Stimulated activated effector memory CD8-positive, alpha-beta T cell treated with anti-CD3 and anti-CD28 coated beads, Interleukin-12 subunit alpha, Interleukin-12 subunit beta, amount 100 ng/mL, for 72 hours (primary cell): ENCODE measurements around the gene CD63.
"Not testable (repeated sequence)": the region's sequence is repeated elsewhere in the genome, so short reads cannot be mapped to it uniquely, and the experiment has no call there.

Experiments used
- ATAC-seq: fragments of 150-1000 bp; cut with Tn5 transposase; 2 replicates; pipeline ENCODE4 v1.10.0; 2021
- DNase-seq, 2 donors: peaks; one replicate each; pipeline ENCODE4 v3.0.0; 2021 to 2022; ENCODE audit warnings: low spot score in 2 of 2
- H3K27ac Mint-ChIP-seq: one replicate; pipeline ENCODE4 v1.8.0; 2022; ENCODE audit warnings: mild to moderate bottlenecking, mixed read lengths
- H3K36me3 Mint-ChIP-seq: one replicate; pipeline ENCODE4 v1.8.0; 2022; ENCODE audit warnings: mild to moderate bottlenecking, mixed read lengths
- H3K4me1 Mint-ChIP-seq: one replicate; pipeline ENCODE4 v1.8.0; 2022; ENCODE audit warnings: mixed read lengths
- H3K4me3 Mint-ChIP-seq: one replicate; pipeline ENCODE4 v1.8.0; 2022; ENCODE audit warnings: mild to moderate bottlenecking, mixed read lengths
- H3K9me3 Mint-ChIP-seq: one replicate; pipeline ENCODE4 v1.8.0; 2022; ENCODE audit warnings: mixed read lengths

CD63 gene, protein sequence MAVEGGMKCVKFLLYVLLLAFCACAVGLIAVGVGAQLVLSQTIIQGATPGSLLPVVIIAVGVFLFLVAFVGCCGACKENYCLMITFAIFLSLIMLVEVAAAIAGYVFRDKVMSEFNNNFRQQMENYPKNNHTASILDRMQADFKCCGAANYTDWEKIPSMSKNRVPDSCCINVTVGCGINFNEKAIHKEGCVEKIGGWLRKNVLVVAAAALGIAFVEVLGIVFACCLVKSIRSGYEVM

DNA sequence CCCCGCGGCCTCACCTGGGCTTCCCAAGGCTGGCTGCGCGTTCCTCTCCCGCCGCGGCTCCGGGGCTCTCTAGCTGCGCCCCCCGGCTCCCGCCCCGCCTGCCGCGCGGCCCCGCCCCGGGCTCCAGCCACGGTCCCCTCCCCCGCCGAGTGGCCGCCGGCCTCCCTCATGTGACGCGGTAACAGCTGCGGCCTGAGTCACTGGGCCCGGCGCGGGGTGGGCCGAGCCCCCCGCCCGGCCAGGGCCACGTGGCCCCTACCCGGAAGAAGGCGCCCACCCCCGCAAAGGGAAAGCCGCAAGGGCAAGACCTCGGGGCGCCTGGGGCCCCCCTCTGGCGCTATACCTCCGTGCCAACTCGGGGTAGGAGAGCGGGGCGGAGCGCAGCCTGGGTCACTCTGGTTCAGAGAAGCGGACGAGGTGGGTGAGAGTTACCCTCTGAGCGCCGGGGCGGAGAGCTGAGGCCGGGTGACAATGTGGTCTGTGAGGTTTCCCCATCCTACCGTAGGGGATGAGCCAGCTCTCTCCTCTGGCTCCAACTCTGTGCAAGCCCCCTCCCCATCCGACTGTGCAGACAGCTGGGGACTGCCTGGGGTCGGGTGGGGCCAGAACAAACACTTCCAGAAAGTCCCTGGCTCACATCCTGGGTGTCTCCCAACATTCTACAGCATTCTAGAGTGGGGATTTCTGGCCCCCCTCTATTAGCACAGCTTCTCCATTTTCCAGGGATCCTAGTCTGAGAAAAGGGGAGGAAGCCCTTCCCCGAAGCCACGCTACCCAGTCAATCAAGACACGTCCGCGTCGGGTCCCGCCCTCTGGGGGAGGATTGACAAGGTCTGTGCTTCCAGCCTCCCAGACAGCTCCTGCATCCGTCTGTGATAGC, at the start of gene CD63:
Gene CD63 (minus strand): TSS at position 71 of the 880 bp plus-strand sequence. CDS start 668 bp downstream, outside the sequence.
- Mint-ChIP-seq H3K27ac (peak within 1 kb of the TSS; percentile 99), H3K4me1 (peaks cover 52% of the 10 kb centered on the region), H3K4me3 (peak within 1 kb of the TSS; percentile 87), H3K9me3 (no peaks in the 10 kb centered on the region), H3K36me3 (peaks cover 50% of the 10 kb centered on the region)
- ATAC-seq (peak; percentile 88), DNase-seq (peak; percentile 72 to 91)

DNA sequence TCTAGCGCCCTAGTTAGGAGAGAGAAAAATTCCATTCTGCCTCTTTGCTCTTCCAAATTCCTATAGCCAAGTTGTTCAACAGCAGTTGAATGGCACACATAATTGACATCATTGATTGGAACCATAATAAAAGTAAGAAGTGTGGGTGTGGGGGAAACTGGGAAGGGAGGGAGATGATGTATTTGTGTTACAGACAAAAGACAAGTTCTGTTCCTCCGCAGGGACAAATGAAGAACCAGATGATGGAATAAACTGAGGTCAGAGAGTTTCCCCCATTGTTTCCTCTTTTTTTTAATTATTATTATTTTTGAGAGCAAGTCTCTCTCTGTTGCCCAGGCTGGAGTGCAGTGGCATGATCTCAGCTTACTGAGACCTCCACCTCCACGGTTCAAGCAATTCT, 49.0 kb upstream of the CD63 start:
- no peak for ATAC-seq
- Mint-ChIP-seq H3K27ac (peak overlapping the region; percentile 60), H3K4me1 (peaks cover 16% of the 10 kb centered on the region)

DNA sequence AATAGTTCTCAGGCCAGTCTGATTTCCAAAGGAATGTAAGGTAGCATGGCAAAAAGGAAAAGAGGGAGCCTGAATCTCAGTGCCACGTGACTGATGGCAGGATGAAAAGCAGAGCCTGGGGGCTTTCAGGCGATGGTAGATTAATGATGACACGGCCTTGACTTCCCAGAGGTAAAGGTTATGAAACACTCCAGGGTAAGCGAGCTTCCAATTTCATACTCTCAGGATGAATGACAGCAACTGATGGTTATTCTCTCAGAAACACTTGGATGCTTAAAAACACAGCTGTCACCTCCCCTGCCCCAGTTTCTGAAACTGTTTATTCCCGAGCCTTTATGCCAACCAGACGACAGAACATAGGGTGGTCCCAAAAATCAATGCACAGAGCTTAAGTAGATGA, 42.9 kb upstream of the CD63 start:
- H3K36me3 Mint-ChIP-seq: peaks cover 100% of the 10 kb centered on the region
- DNase-seq (no peak), ATAC-seq (no peak)
- peaks cover 22% of the 10 kb centered on the region for H3K4me1 Mint-ChIP-seq
- H3K9me3 Mint-ChIP-seq: no peaks in the 10 kb centered on the region
- H3K27ac Mint-ChIP-seq: peak overlapping the region; percentile 65
- H3K4me3 Mint-ChIP-seq: no peak overlapping the region

More for the DNA sequence above, 49.0 kb upstream of the CD63 start:
- DNase-seq: no peak
- Mint-ChIP-seq H3K9me3 (no peaks in the 10 kb centered on the region), H3K36me3 (peaks cover 100% of the 10 kb centered on the region), H3K4me3 (no peak overlapping the region)

DNA sequence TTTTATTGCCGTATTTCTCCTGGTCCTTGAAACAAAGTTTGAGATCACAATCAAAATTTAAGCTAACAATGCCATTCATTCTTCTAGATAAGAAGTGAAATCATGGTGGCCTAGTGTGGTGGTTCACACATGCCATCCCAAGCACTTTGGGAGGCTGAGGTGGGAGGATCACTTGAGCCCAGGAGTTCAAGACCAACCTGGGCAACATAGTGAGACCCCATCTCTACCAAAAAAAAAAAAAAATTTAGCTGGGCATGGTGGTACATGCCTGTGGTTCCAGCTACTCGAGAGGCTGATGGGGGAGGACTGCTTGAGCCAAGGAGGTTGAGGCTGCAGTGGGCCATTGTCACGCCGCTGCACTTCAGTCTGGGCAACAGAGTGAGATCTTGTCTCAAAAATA, 38.3 kb upstream of the CD63 start:
- no peak overlapping the region for H3K27ac Mint-ChIP-seq
- H3K9me3 Mint-ChIP-seq: no peaks in the 10 kb centered on the region
- no peak for ATAC-seq
- H3K4me3 Mint-ChIP-seq: no peak overlapping the region
- no peak for DNase-seq
- H3K36me3 Mint-ChIP-seq: peaks cover 94% of the 10 kb centered on the region
- peaks cover 9% of the 10 kb centered on the region for H3K4me1 Mint-ChIP-seq

DNA sequence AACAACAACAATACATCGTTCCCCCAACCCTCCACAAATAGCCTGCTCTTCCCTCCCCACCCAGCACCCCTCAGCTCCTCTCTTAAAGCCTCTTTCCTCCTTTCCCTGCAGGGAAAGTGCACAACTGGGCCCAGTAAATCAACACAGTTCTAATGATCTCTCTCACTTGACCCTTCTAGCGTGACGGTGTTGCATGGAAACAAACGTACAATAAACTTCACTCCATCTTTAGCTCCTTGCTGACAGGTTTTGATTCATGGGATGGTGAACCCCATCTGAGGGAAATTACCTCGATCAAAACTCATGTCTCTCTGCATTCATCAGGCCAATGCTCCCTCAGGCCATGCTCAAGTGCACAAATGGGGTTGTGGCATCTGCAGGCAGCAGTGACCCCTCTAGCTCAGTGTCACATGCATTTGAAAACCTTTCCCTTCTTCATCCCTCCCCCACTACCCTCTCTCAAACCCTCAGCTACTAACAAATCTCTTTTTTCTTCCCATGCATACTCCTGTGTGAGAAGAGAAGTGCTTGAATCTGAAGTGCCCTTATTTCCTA, 37.0 kb upstream of the CD63 start:
- peak overlapping the region; percentile 50 for H3K27ac Mint-ChIP-seq
- DNase-seq (no peak), ATAC-seq (no peak)
- H3K4me3 Mint-ChIP-seq: no peak overlapping the region
- H3K9me3 Mint-ChIP-seq: no peaks in the 10 kb centered on the region
- peaks cover 16% of the 10 kb centered on the region for H3K4me1 Mint-ChIP-seq
- H3K36me3 Mint-ChIP-seq: peaks cover 94% of the 10 kb centered on the region

DNA sequence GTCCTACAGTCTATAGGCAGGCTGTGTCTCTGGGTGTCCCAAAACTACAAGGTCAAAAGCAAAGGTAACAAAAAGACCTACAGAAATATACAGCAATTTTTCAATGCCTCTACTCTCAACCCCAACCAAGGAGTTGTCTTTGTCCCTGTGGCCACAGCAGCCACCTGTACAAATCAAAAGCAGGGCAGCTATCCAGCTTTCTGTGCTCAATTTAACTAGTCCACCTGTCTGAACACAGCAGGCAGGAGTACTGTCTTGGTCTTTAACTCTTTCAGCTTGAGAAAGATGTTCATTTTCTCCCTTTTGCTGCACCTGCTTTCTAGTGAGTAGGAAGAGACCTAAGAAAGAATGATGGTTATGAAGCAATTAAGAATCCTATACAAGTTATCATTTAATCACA, 33.8 kb upstream of the CD63 start:
- Mint-ChIP-seq H3K27ac (no peak overlapping the region), H3K4me1 (peaks cover 16% of the 10 kb centered on the region), H3K36me3 (peaks cover 94% of the 10 kb centered on the region), H3K4me3 (no peak overlapping the region), H3K9me3 (no peaks in the 10 kb centered on the region)
- DNase-seq (no peak), ATAC-seq (no peak)

DNA sequence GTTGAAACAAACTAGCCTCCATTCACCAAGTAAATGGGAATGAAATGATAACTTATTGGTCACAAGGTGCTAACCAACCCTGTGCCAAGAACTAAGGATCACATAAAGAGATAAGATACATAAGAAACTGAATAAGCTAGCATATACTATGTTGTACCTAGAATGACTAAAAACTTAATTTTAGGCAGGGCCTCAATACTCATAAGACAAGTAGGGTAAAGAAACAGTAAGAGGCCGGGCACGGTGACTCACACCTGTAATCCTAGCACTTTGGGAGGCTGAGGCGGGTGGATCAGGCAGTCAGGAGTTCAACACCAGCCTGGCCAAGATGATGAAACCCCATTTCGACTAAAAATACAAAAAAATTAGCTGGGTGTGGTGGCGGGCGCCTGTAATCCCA, 31.9 kb upstream of the CD63 start:
- peak overlapping the region; percentile 11 for H3K4me3 Mint-ChIP-seq
- no peaks in the 10 kb centered on the region for H3K9me3 Mint-ChIP-seq
- DNase-seq (no peak), ATAC-seq (peak; percentile 99)
- H3K36me3 Mint-ChIP-seq: peaks cover 94% of the 10 kb centered on the region
- peak overlapping the region; percentile 91 for H3K27ac Mint-ChIP-seq
- H3K4me1 Mint-ChIP-seq: peaks cover 16% of the 10 kb centered on the region

DNA sequence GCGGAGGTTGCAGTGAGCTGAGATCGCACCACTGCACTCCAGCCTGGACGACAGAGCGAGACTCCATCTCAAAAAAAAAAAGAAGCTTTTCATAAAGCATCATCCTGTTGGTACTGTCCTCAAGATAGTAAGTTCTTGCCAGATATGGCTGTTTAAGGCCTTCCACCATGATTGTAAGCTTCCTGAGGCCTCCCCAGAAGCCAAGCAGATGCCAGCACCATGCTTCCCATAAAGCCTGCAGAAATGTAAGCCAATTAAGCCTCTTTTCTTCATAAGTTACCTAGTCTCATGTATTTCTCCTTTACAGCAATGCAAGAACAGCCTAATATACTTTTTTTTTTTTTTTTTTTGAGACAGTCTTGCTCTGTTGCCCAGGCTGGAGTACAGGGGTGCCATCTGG, 29.8 kb upstream of the CD63 start:
- peak overlapping the region; percentile 82 for H3K27ac Mint-ChIP-seq
- H3K4me3 Mint-ChIP-seq: not testable (repeated sequence)

DNA sequence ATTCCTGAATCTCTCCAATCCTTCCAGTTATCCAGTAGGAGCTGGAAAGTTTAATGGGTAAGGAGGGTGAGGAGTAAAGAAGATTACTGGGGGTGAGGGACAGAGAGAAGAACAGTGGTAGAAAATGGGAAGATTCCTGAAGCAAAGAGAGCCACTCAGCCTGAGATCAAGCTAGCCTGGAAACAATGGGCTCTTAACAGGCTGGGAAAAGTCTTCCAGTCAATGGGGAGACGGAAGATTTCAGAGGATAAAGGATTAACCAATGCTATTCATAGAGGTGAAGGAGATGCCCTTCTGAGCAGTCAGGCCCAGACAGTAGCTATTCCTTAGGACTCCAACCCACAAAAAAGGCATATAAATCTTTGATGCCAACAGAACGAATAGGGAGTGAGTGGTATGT, 28.9 kb upstream of the CD63 start:
- Mint-ChIP-seq H3K4me1 (peaks cover 16% of the 10 kb centered on the region), H3K27ac (peak overlapping the region; percentile 82), H3K4me3 (no peak overlapping the region), H3K36me3 (peaks cover 99% of the 10 kb centered on the region), H3K9me3 (no peaks in the 10 kb centered on the region)
- DNase-seq (no peak), ATAC-seq (no peak)

More for the DNA sequence above, 29.8 kb upstream of the CD63 start:
- H3K9me3 Mint-ChIP-seq, DNase-seq, ATAC-seq: not testable (repeated sequence)
- Mint-ChIP-seq H3K4me1 (peaks cover 16% of the 10 kb centered on the region), H3K36me3 (peaks cover 96% of the 10 kb centered on the region)

DNA sequence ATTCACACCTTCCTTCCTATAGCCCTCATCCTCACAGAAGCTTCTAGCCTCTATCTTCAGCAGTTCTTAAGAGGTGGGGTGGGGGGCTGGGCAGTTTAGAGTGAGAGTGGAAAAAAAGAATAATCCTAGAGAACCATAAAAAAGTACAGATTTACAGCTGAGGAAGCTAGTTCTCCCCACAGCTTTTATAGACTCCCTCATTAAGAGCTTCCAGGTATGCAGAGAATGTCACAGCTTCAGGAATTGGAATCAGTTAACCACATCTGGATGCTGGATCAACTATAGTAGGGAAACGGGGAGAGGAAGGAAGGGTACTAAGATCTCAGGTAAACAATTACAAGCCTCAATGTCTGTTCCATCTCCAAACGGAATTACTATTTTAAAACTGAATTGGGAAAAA, 26.4 kb upstream of the CD63 start:
- peaks cover 7% of the 10 kb centered on the region for H3K4me1 Mint-ChIP-seq

DNA sequence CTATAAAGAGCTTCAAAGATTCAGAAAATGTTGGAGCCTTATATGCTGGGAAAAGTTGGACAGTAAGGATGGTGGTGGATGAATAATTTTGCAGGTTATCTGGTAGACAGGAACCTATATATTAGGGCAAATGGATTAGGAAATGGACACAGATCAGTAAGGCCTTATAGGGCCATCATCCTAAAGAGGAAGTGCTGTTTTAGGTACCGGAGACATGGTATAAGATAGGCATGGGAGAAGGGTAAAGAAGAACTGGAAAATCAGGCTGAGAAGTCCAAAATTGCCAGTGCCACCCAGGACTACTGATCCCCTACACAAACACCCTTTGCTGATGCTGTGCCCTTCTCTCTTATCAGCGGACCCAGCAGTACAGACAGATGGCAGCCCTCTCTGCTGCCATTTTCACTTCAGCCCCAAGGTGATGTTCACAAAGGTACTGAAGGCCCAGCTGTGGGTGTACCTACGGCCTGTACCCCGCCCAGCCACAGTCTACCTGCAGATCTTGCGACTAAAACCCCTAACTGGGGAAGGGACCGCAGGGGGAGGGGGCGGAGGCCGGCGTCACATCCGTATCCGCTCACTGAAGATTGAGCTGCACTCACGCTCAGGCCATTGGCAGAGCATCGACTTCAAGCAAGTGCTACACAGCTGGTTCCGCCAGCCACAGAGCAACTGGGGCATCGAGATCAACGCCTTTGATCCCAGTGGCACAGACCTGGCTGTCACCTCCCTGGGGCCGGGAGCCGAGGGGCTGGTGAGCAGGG, 19.6 kb upstream of the CD63 start:
- Mint-ChIP-seq H3K4me3 (no peak overlapping the region), H3K36me3 (peaks cover 44% of the 10 kb centered on the region), H3K9me3 (no peaks in the 10 kb centered on the region), H3K27ac (peak overlapping the region; percentile 20), H3K4me1 (peaks cover 47% of the 10 kb centered on the region)
- ATAC-seq (no peak), DNase-seq (no peak)

More for the DNA sequence above, 26.4 kb upstream of the CD63 start:
- no peak for ATAC-seq
- Mint-ChIP-seq H3K9me3 (no peaks in the 10 kb centered on the region), H3K27ac (peak overlapping the region; percentile 49), H3K36me3 (peaks cover 98% of the 10 kb centered on the region), H3K4me3 (no peak overlapping the region)
- no peak for DNase-seq

DNA sequence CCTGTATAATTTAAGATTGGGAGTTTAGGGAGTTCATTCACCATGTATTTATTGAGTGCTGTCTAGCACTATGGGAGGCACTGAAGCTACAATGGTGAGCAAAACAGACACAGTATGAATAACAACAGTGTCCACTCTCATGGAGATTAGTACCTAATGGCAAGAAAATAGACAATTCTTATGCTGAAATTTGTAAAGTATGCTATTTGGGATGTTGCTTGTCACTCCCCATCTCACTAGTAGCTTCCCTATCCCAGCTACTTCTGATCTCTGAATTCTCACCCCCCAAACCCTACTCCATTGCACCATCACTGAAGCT, 18.1 kb upstream of the CD63 start:
- H3K4me1 Mint-ChIP-seq: peaks cover 58% of the 10 kb centered on the region

DNA sequence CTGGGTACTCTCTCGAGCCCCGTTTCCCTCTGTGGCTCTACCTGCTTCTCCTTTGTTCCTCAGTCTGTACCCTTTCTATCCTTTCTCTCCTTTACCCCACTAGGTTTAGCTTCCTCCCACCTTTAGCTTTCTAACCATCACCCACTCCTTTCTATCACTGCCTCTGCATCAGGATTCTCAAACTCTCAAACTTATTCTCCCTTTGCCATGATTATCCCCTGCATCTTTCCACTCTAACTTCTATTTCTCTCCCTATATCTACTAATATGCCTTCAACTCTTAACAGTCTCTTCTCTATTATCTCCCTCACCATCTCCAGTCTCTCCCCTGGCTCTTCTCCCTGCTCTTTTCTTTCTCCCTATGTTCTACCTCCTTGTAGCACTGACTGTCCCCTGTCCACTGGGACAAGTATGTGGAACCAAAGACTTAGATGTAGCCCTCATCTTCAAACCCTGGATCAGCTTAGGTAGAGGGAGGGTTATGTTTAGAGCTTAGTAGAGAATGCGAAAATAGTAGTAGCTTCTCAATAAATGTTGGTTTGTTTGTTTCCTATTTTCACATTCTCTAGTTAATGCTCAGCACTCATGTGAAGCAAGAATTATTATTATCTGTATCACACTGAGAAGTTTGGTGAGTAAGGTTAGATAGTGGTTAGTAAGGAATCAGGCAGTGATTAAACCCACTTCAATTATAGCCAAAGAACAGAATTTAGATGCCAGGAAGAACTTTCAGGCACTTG, 17.5 kb upstream of the CD63 start:
- H3K36me3 Mint-ChIP-seq: peaks cover 25% of the 10 kb centered on the region
- H3K9me3 Mint-ChIP-seq: no peaks in the 10 kb centered on the region
- peak overlapping the region; percentile 11 for H3K27ac Mint-ChIP-seq
- peaks cover 60% of the 10 kb centered on the region for H3K4me1 Mint-ChIP-seq
- no peak overlapping the region for H3K4me3 Mint-ChIP-seq
- ATAC-seq: no peak
- DNase-seq: no peak

More for the DNA sequence above, 18.1 kb upstream of the CD63 start:
- Mint-ChIP-seq H3K36me3 (peaks cover 28% of the 10 kb centered on the region), H3K9me3 (no peaks in the 10 kb centered on the region), H3K27ac (no peak overlapping the region), H3K4me3 (no peak overlapping the region)
- DNase-seq (no peak), ATAC-seq (no peak)

DNA sequence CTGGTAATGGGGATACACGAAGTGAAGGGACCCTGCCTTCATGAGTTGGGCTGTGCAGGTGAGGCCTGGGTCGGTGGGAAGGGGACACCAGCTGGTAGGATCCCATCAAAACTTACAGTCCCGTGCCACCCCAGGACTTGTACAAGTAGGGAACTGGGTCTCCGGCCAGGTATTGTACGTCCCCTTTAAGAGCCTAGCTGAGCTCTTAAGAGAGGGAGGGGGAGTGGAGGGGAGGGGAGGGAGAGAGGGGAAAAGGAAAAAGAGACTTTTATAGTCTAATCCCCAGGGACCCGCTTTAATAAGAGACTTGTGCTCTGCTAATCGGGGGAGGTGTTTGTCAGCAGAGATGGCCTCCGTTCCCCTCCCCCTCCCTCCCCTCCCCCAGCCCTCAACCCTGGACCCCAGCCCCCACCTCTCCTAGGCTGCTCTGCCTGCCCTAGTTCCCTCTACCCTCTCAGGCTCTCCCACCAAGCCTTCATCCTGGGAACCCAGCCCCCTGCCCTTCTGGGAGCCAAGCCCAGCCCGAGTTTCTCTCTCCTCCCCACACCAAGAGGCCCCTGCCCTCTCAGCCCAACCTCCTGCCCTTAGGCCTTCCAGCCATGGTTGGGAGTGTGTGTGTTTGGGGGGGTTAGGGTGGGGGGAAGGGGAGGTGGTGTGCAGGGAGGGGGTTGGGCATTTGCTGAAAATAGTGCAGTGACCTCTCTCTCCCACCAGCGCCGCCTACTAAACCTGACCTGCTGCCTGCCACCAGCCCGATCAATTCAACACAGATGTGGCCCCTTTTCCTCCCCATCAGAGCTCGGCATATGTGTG, 16.8 kb upstream of the CD63 start:
- Mint-ChIP-seq H3K4me1 (peaks cover 54% of the 10 kb centered on the region), H3K9me3 (no peaks in the 10 kb centered on the region), H3K27ac (peak overlapping the region; percentile 11), H3K36me3 (peaks cover 17% of the 10 kb centered on the region), H3K4me3 (peak overlapping the region; percentile 78)
- DNase-seq: no peak
- ATAC-seq: no peak
